ENCODE measurements around the gene OCSTAMP.

DNA sequence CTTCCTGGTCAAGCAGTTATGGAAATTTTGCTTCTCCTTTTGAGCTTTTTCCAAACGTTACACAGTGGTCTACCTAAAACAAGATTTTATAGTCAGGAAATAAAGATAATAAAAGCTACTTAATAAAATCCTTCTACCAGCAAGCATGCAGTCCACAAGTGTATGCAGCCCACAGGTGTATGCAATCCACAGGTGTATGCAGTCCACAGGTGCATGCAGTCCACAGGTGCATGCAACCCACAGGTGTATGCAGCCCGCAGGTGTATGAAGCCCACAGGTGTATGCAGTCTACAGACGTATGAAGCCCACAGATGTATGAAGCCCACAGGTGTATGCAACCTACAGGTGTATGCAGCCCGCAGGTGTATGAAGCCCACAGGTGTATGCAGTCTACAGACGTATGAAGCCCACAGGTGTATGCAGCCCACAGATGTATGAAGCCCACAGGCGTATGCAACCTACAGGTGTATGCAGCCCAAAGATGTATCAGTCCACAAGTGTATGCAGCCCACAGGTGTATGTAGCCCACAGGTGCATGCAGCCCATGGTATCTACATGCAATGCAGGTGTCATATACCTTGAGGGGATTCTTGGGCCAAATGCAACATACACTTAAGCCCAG lies 26.4 kb upstream of the OCSTAMP start:
- TF ChIP-seq, protein P1, sequence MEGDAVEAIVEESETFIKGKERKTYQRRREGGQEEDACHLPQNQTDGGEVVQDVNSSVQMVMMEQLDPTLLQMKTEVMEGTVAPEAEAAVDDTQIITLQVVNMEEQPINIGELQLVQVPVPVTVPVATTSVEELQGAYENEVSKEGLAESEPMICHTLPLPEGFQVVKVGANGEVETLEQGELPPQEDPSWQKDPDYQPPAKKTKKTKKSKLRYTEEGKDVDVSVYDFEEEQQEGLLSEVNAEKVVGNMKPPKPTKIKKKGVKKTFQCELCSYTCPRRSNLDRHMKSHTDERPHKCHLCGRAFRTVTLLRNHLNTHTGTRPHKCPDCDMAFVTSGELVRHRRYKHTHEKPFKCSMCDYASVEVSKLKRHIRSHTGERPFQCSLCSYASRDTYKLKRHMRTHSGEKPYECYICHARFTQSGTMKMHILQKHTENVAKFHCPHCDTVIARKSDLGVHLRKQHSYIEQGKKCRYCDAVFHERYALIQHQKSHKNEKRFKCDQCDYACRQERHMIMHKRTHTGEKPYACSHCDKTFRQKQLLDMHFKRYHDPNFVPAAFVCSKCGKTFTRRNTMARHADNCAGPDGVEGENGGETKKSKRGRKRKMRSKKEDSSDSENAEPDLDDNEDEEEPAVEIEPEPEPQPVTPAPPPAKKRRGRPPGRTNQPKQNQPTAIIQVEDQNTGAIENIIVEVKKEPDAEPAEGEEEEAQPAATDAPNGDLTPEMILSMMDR (IDR thresholded peaks at IDR 0.05; ENCODE audit: insufficient read depth, low read depth, low read length): no peak
- no peak for TF ChIP-seq EZH2 (IDR thresholded peaks at IDR 0.05; ENCODE audit: insufficient read depth, low read length)

Measured in astrocyte (in vitro differentiated cells and primary cell).